Measurements from ENCODE around the gene TBC1D22B.
"Not testable (repeated sequence)": the region's sequence is repeated elsewhere in the genome, so short reads cannot be mapped to it uniquely, and the experiment has no call there.

TBC1D22B gene

GRCh38 chr6:37272834-37273566, 15.4 kb downstream of the TBC1D22B start:
- DNase-seq = no peak

GRCh38 chr6:37273690-37274089, 16.1 kb downstream of the TBC1D22B start:
- DNase-seq = no peak

- DNase-seq = no peak
These were observed 17.8 kb downstream of the TBC1D22B start for GRCh38 chr6:37275350-37275749.

- no peak for DNase-seq
These were observed 19.4 kb downstream of the TBC1D22B start for GRCh38 chr6:37277001-37277409.

- peak; percentile 18 for DNase-seq
These were observed 22.0 kb downstream of the TBC1D22B start for GRCh38 chr6:37279366-37280134.

- no peak for DNase-seq
These were observed 22.8 kb downstream of the TBC1D22B start for GRCh38 chr6:37280162-37280887.

- DNase-seq = no peak
These were observed 24.8 kb downstream of the TBC1D22B start for GRCh38 chr6:37282371-37282770.

- DNase-seq = no peak
These were observed 25.7 kb downstream of the TBC1D22B start for GRCh38 chr6:37283268-37283667.

GRCh38 chr6:37283671-37284151, 26.1 kb downstream of the TBC1D22B start:
- no peak for DNase-seq

- no peak for DNase-seq
These were observed 27.2 kb downstream of the TBC1D22B start for GRCh38 chr6:37284781-37285180.

- no peak for DNase-seq
These were observed 28.3 kb downstream of the TBC1D22B start for GRCh38 chr6:37285861-37286311.

- no peak for DNase-seq
These were observed 30.1 kb downstream of the TBC1D22B start for GRCh38 chr6:37287519-37288157.

- no peak for DNase-seq
These were observed 30.7 kb downstream of the TBC1D22B start for GRCh38 chr6:37288247-37288646.

GRCh38 chr6:37289931-37290330, 32.4 kb downstream of the TBC1D22B start:
- DNase-seq = no peak

- no peak for DNase-seq
These were observed 35.9 kb downstream of the TBC1D22B start for GRCh38 chr6:37293426-37293825.

- DNase-seq = not testable (repeated sequence)
These were observed 40.1 kb downstream of the TBC1D22B start for GRCh38 chr6:37297637-37298036.

GRCh38 chr6:37298958-37299357, 41.4 kb downstream of the TBC1D22B start:
- no peak for DNase-seq

- no peak for DNase-seq
These were observed 42.4 kb downstream of the TBC1D22B start for GRCh38 chr6:37299990-37300389.

- no peak for DNase-seq
These were observed 44.6 kb downstream of the TBC1D22B start for GRCh38 chr6:37302086-37302686.

GRCh38 chr6:37303091-37303660, 45.6 kb downstream of the TBC1D22B start:
- DNase-seq = no peak

- DNase-seq = peak; percentile 45
These were observed 46.4 kb downstream of the TBC1D22B start for GRCh38 chr6:37303891-37304503.

GRCh38 chr6:37304766-37305165, 47.2 kb downstream of the TBC1D22B start:
- no peak for DNase-seq

All from fibroblast of skin of right quadriceps (primary cell).